OCI-LY7 (cell line): Measurements from ENCODE around the gene SARDH. TPM values are rescaled to one million over a fixed set of nuclear protein-coding genes. Genes with fewer than 3 reads are reported as not detected.

Source experiments
- BruUV-seq: library from RNA; stranded (reverse); fragments of 400-500 nt; replicated peaks from 2 replicates; lab custom pipeline; 2021; lab: Mats Ljungman, UMichigan
- CTCF ChIA-PET: fragments of 300-600 bp; sonication (Branson Sonifier 250); formaldehyde crosslinking; loops from one replicate; lab custom pipeline; 2022; ENCODE audit warnings: antibody characterized with exemption; ENCODE audit not compliant: unreplicated experiment; lab: Charles Lee
- POLR2A ChIA-PET: fragments of 300-600 bp; sonication (Branson Sonifier 250); formaldehyde crosslinking; loops from one replicate; lab custom pipeline; 2022; ENCODE audit warnings: antibody characterized with exemption; lab: Charles Lee
- DNase-seq: peaks from one replicate; pipeline ENCODE4 v3.0.0-alpha.2; 2015; ENCODE audit warnings: low spot score
- H2AFZ ChIP-seq: fragments of 200-600 bp; sonication (generic), shearing (Covaris generic); 2 replicates; pipeline ENCODE4 v1.6.1; 2014; ENCODE audit warnings: mild to moderate bottlenecking, antibody characterized with exemption, low read length, moderate library complexity
- H3K27ac ChIP-seq: fragments of 200-600 bp; sonication (generic); 2 replicates; pipeline ENCODE4 v1.5.1; 2014; ENCODE audit warnings: mixed run types, low read depth, mild to moderate bottlenecking, moderate library complexity, low read length, inconsistent platforms; ENCODE audit not compliant: poor library complexity, severe bottlenecking
- H3K36me3 ChIP-seq: fragments of 200-600 bp; sonication (generic); 2 replicates; pipeline ENCODE4 v1.6.1; 2014; ENCODE audit warnings: mild to moderate bottlenecking, antibody characterized with exemption, low read length, moderate library complexity, mixed read lengths; ENCODE audit not compliant: insufficient read depth
- H3K4me1 ChIP-seq: fragments of 200-600 bp; sonication (generic); 2 replicates; pipeline ENCODE4 v1.5.1; 2014; ENCODE audit warnings: mild to moderate bottlenecking, low read length; ENCODE audit not compliant: insufficient read depth, poor library complexity, severe bottlenecking
- H3K4me2 ChIP-seq: fragments of 200-600 bp; sonication (generic); 2 replicates; pipeline ENCODE4 v1.6.1; 2014; ENCODE audit warnings: mild to moderate bottlenecking, low read length
- H3K4me3 ChIP-seq: fragments of 200-600 bp; sonication (generic); 2 replicates; pipeline ENCODE4 v1.5.1; 2014; ENCODE audit warnings: mild to moderate bottlenecking, low read depth, low read length; ENCODE audit not compliant: poor library complexity, severe bottlenecking
- H3K79me2 ChIP-seq: fragments of 200-600 bp; sonication (generic); 2 replicates; pipeline ENCODE4 v1.6.1; 2016; ENCODE audit warnings: low read depth, mild to moderate bottlenecking, low read length, moderate library complexity, mixed read lengths; ENCODE audit not compliant: insufficient read depth
- H3K9me2 ChIP-seq: fragments of 200-600 bp; sonication (generic); 2 replicates; pipeline ENCODE4 v1.6.1; 2016; ENCODE audit warnings: mild to moderate bottlenecking, low read length, mixed read lengths; ENCODE audit not compliant: insufficient read depth
- H3K9me3 ChIP-seq: fragments of 200-600 bp; sonication (generic); 2 replicates; pipeline ENCODE4 v1.6.1; 2014; ENCODE audit warnings: mild to moderate bottlenecking, mixed run types, low read length, mixed read lengths
- H4K20me1 ChIP-seq: fragments of 200-600 bp; sonication (generic); 2 replicates; pipeline ENCODE4 v1.6.1; 2014; ENCODE audit warnings: mild to moderate bottlenecking, antibody characterized with exemption, low read length, moderate library complexity, mixed read lengths; ENCODE audit not compliant: insufficient read depth
- CTCF ChIP-seq: fragments of 200-600 bp; sonication (generic); conservative IDR thresholded peaks from 2 replicates; pipeline ENCODE4 v1.5.1; 2014; ENCODE audit warnings: mild to moderate bottlenecking, antibody characterized with exemption, low read length, moderate library complexity, mixed read lengths
- EZH2phosphoT487 ChIP-seq: fragments of 200-600 bp; sonication (generic); IDR thresholded peaks from 2 replicates; pipeline ENCODE4 v1.6.1; 2018; ENCODE audit warnings: low read depth, borderline replicate concordance, mild to moderate bottlenecking, mixed run types, antibody characterized with exemption, low read length, moderate library complexity, mixed read lengths
- intact Hi-C: fragments of 100-400 bp; cut with micrococcal nuclease; formaldehyde crosslinking; loops from one replicate; pipeline ENCODE4 v1.10.0; 2022; ENCODE audit not compliant: unreplicated experiment
- total RNA-seq, 2 experiments: library from RNA; depleted of rRNA in 1 of 2; stranded (reverse); fragments of >200 nt in 1 of 2; shearing (Covaris generic) in 1 of 2; gene quantifications; 2 replicates each; pipeline ENCODE4 v1.2.3, GENCODE V29; 2014 to 2022

The SARDH gene
- total RNA-seq, 2 experiments from 2014 or later: 42.8 to 60.8 TPM

- H3K9me2 ChIP-seq: no peaks in the 10 kb centered on the region
- no peaks in the 10 kb centered on the region for H4K20me1 ChIP-seq
- H3K27ac ChIP-seq: no peak overlapping the region
- H3K4me3 ChIP-seq: no peak overlapping the region
- ChIA-PET POLR2A (no interaction called here), CTCF (no interaction called here)
- H3K36me3 ChIP-seq: no peaks in the 10 kb centered on the region
- H2AFZ ChIP-seq: no peak overlapping the region
- BruUV-seq: no TSS peak
- no peaks in the 10 kb centered on the region for H3K79me2 ChIP-seq
- intact Hi-C loops: no loop called here
- no peak for TF ChIP-seq EZH2phosphoT487
- TF ChIP-seq CTCF: no peak
- no peaks in the 10 kb centered on the region for H3K9me3 ChIP-seq
- DNase-seq: no peak
- H3K4me1 ChIP-seq: no peaks in the 10 kb centered on the region
- H3K4me2 ChIP-seq: no peak overlapping the region
Observed at GRCh38 chr9:133642708-133643361, 95.3 kb downstream of the SARDH start.

DNA sequence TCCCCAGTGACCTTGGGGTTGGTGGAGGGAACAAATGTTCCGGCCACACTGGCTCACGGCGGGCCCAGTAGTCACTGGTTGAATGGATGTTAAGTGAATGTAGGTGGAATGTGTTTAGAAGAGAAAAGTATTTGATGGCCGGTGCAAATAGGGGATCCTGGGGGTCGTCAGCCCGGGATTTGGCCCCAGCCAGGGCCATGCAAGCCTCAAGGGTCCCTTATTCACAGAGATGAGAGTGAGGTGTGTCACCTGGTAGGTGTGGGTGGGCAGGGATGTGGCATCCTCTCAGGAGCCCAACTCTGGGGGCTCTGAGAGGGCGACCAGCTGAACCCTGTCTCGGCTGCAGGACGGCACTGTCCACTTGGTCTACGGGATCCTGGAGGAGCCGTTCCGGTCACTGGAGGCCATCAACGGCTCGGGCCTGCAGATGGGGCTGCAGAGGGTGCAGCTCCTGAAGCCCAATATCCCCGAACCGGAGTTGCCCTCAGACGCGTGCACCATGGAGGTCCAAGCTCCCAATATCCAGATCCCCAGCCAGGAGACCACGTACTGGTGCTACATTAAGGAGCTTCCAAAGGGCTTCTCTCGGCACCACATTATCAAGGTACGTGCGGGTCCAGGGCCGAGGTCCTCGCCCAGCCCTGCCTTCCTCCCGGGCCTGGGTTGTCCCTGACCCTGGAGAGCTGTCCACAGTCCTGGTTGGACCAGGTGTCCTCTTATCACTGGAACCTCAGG is 96.1 kb downstream of the SARDH start:
- no peaks in the 10 kb centered on the region for H3K36me3 ChIP-seq
- no peak overlapping the region for H3K27ac ChIP-seq
- DNase-seq: no peak
- ChIA-PET POLR2A (no interaction called here), CTCF (no interaction called here)
- no peak overlapping the region for H3K4me3 ChIP-seq
- intact Hi-C loops: no loop called here
- no peak overlapping the region for H3K4me2 ChIP-seq
- H3K9me2 ChIP-seq: no peaks in the 10 kb centered on the region
- TF ChIP-seq EZH2phosphoT487 (no peak), CTCF (no peak)
- no TSS peak for BruUV-seq
- no peaks in the 10 kb centered on the region for H3K4me1 ChIP-seq
- H3K9me3 ChIP-seq: no peaks in the 10 kb centered on the region
- H4K20me1 ChIP-seq: no peaks in the 10 kb centered on the region
- H2AFZ ChIP-seq: no peak overlapping the region
- H3K79me2 ChIP-seq: no peaks in the 10 kb centered on the region

GRCh38 chr9:133641396-133641655 is 96.8 kb downstream of the SARDH start:
- no peaks in the 10 kb centered on the region for H4K20me1 ChIP-seq
- no TSS peak for BruUV-seq
- TF ChIP-seq CTCF (no peak), EZH2phosphoT487 (no peak)

More at GRCh38 chr9:133641396-133641655, 96.8 kb downstream of the SARDH start:
- ChIA-PET POLR2A (interaction anchor here (0.6 kb wide), 1 partner anchor 943 kb away, joined by 7 read pairs; no protein-coding TSS in a partner anchor), CTCF (no interaction called here)
- H3K4me2 ChIP-seq: no peak overlapping the region
- no peaks in the 10 kb centered on the region for H3K36me3 ChIP-seq
- H2AFZ ChIP-seq: no peak overlapping the region
- intact Hi-C loops: no loop called here
- no peaks in the 10 kb centered on the region for H3K9me3 ChIP-seq
- no peak overlapping the region for H3K27ac ChIP-seq
- no peaks in the 10 kb centered on the region for H3K79me2 ChIP-seq
- no peak for DNase-seq
- no peaks in the 10 kb centered on the region for H3K4me1 ChIP-seq
- no peak overlapping the region for H3K4me3 ChIP-seq
- H3K9me2 ChIP-seq: no peaks in the 10 kb centered on the region
